ENCODE data around the gene ARHGEF11.

Gene ARHGEF11

GRCh38 chr1:157045250-157046218 is at the start of gene ARHGEF11:
ARHGEF11 (minus strand) TSS chr1:157045742; CDS start chr1:157044330, 1,412 bp downstream.
- Mint-ChIP-seq H3K36me3 (ENCODE audit: low read depth) (peaks cover 2% of the 10 kb centered on the region), H3K27me3 (peaks cover 84% of the 10 kb centered on the region), H3K4me1 (ENCODE audit: low read depth) (peaks cover 11% of the 10 kb centered on the region), H3K27ac (peak within 1 kb of the TSS; percentile 51), H3K4me3 (peak within 1 kb of the TSS; percentile 84), H3K9me3 (no peaks in the 10 kb centered on the region)
- DNase-seq, result peak; percentile 54

- H3K9me3 Mint-ChIP-seq, result no peaks in the 10 kb centered on the region
- H3K27me3 Mint-ChIP-seq, result no peaks in the 10 kb centered on the region
- H3K36me3 Mint-ChIP-seq (ENCODE audit: low read depth), result no peaks in the 10 kb centered on the region
- no peak overlapping the region for H3K4me3 Mint-ChIP-seq
- H3K27ac Mint-ChIP-seq, result no peak overlapping the region
- H3K4me1 Mint-ChIP-seq (ENCODE audit: low read depth), result peaks cover 2% of the 10 kb centered on the region
- DNase-seq, result no peak
These were observed 49.5 kb upstream of the ARHGEF11 start for GRCh38 chr1:157095091-157095490.

- Mint-ChIP-seq H3K4me1 (ENCODE audit: low read depth) (no peaks in the 10 kb centered on the region), H3K27me3 (no peaks in the 10 kb centered on the region), H3K36me3 (ENCODE audit: low read depth) (no peaks in the 10 kb centered on the region), H3K4me3 (no peak overlapping the region), H3K27ac (no peak overlapping the region), H3K9me3 (no peaks in the 10 kb centered on the region)
- DNase-seq, result no peak
These were observed 47.3 kb upstream of the ARHGEF11 start for GRCh38 chr1:157092831-157093230.

- Mint-ChIP-seq H3K27me3 (no peaks in the 10 kb centered on the region), H3K27ac (no peak overlapping the region), H3K9me3 (no peaks in the 10 kb centered on the region), H3K4me3 (no peak overlapping the region), H3K36me3 (ENCODE audit: low read depth) (no peaks in the 10 kb centered on the region), H3K4me1 (ENCODE audit: low read depth) (no peaks in the 10 kb centered on the region)
- DNase-seq, result no peak
These were observed 46.2 kb upstream of the ARHGEF11 start for GRCh38 chr1:157091668-157092273.

GRCh38 chr1:157091186-157091585 is 45.6 kb upstream of the ARHGEF11 start:
- H3K4me3 Mint-ChIP-seq, result no peak overlapping the region
- H3K36me3 Mint-ChIP-seq (ENCODE audit: low read depth), result no peaks in the 10 kb centered on the region
- DNase-seq, result no peak
- H3K4me1 Mint-ChIP-seq (ENCODE audit: low read depth), result no peaks in the 10 kb centered on the region
- H3K9me3 Mint-ChIP-seq, result no peaks in the 10 kb centered on the region
- no peaks in the 10 kb centered on the region for H3K27me3 Mint-ChIP-seq
- H3K27ac Mint-ChIP-seq, result no peak overlapping the region

GRCh38 chr1:157090771-157091170 is 45.2 kb upstream of the ARHGEF11 start:
- Mint-ChIP-seq H3K27ac (no peak overlapping the region), H3K9me3 (no peaks in the 10 kb centered on the region), H3K4me1 (ENCODE audit: low read depth) (no peaks in the 10 kb centered on the region), H3K27me3 (no peaks in the 10 kb centered on the region), H3K36me3 (ENCODE audit: low read depth) (no peaks in the 10 kb centered on the region), H3K4me3 (no peak overlapping the region)
- DNase-seq, result no peak

GRCh38 chr1:157090196-157090647 is 44.7 kb upstream of the ARHGEF11 start:
- Mint-ChIP-seq H3K4me3 (no peak overlapping the region), H3K4me1 (ENCODE audit: low read depth) (no peaks in the 10 kb centered on the region), H3K27ac (no peak overlapping the region), H3K36me3 (ENCODE audit: low read depth) (no peaks in the 10 kb centered on the region), H3K27me3 (no peaks in the 10 kb centered on the region), H3K9me3 (no peaks in the 10 kb centered on the region)
- peak; percentile 91 for DNase-seq

- Mint-ChIP-seq H3K27me3 (no peaks in the 10 kb centered on the region), H3K4me3 (no peak overlapping the region), H3K4me1 (ENCODE audit: low read depth) (no peaks in the 10 kb centered on the region), H3K36me3 (ENCODE audit: low read depth) (no peaks in the 10 kb centered on the region), H3K27ac (no peak overlapping the region), H3K9me3 (no peaks in the 10 kb centered on the region)
- no peak for DNase-seq
These were observed 44.2 kb upstream of the ARHGEF11 start for GRCh38 chr1:157089789-157090188.

- H3K4me1 Mint-ChIP-seq (ENCODE audit: low read depth), result no peaks in the 10 kb centered on the region
- DNase-seq, result no peak
- no peaks in the 10 kb centered on the region for H3K27me3 Mint-ChIP-seq
- no peaks in the 10 kb centered on the region for H3K36me3 Mint-ChIP-seq (ENCODE audit: low read depth)
- H3K4me3 Mint-ChIP-seq, result no peak overlapping the region
- H3K27ac Mint-ChIP-seq, result no peak overlapping the region
- no peaks in the 10 kb centered on the region for H3K9me3 Mint-ChIP-seq
These were observed 43.1 kb upstream of the ARHGEF11 start for GRCh38 chr1:157088607-157089006.

GRCh38 chr1:157087030-157087429 is 41.5 kb upstream of the ARHGEF11 start:
- Mint-ChIP-seq H3K9me3 (no peaks in the 10 kb centered on the region), H3K36me3 (ENCODE audit: low read depth) (no peaks in the 10 kb centered on the region), H3K4me1 (ENCODE audit: low read depth) (no peaks in the 10 kb centered on the region), H3K27me3 (no peaks in the 10 kb centered on the region), H3K27ac (no peak overlapping the region), H3K4me3 (no peak overlapping the region)
- no peak for DNase-seq

- no peak for DNase-seq
- Mint-ChIP-seq H3K27ac (no peak overlapping the region), H3K36me3 (ENCODE audit: low read depth) (no peaks in the 10 kb centered on the region), H3K9me3 (no peaks in the 10 kb centered on the region), H3K4me3 (no peak overlapping the region), H3K4me1 (ENCODE audit: low read depth) (no peaks in the 10 kb centered on the region), H3K27me3 (no peaks in the 10 kb centered on the region)
These were observed 40.8 kb upstream of the ARHGEF11 start for GRCh38 chr1:157086299-157086698.

- Mint-ChIP-seq H3K36me3 (ENCODE audit: low read depth) (no peaks in the 10 kb centered on the region), H3K27me3 (no peaks in the 10 kb centered on the region), H3K27ac (no peak overlapping the region), H3K4me1 (ENCODE audit: low read depth) (no peaks in the 10 kb centered on the region), H3K4me3 (no peak overlapping the region), H3K9me3 (no peaks in the 10 kb centered on the region)
- DNase-seq, result no peak
These were observed 39.9 kb upstream of the ARHGEF11 start for GRCh38 chr1:157085421-157085820.

GRCh38 chr1:157084720-157085119 is 39.2 kb upstream of the ARHGEF11 start:
- H3K9me3 Mint-ChIP-seq, result no peaks in the 10 kb centered on the region
- H3K36me3 Mint-ChIP-seq (ENCODE audit: low read depth), result no peaks in the 10 kb centered on the region
- no peaks in the 10 kb centered on the region for H3K27me3 Mint-ChIP-seq
- H3K4me3 Mint-ChIP-seq, result no peak overlapping the region
- no peak overlapping the region for H3K27ac Mint-ChIP-seq
- H3K4me1 Mint-ChIP-seq (ENCODE audit: low read depth), result no peaks in the 10 kb centered on the region
- DNase-seq, result no peak

GRCh38 chr1:157081707-157082106 is 36.2 kb upstream of the ARHGEF11 start:
- H3K36me3 Mint-ChIP-seq (ENCODE audit: low read depth), result no peaks in the 10 kb centered on the region
- peaks cover 7% of the 10 kb centered on the region for H3K27me3 Mint-ChIP-seq
- no peaks in the 10 kb centered on the region for H3K4me1 Mint-ChIP-seq (ENCODE audit: low read depth)
- no peak overlapping the region for H3K4me3 Mint-ChIP-seq
- no peak for DNase-seq
- H3K27ac Mint-ChIP-seq, result no peak overlapping the region
- H3K9me3 Mint-ChIP-seq, result no peaks in the 10 kb centered on the region

GRCh38 chr1:157080714-157081113 is 35.2 kb upstream of the ARHGEF11 start:
- Mint-ChIP-seq H3K4me1 (ENCODE audit: low read depth) (no peaks in the 10 kb centered on the region), H3K36me3 (ENCODE audit: low read depth) (no peaks in the 10 kb centered on the region), H3K27ac (no peak overlapping the region), H3K27me3 (peaks cover 14% of the 10 kb centered on the region), H3K9me3 (no peaks in the 10 kb centered on the region), H3K4me3 (no peak overlapping the region)
- no peak for DNase-seq

Data from activated T-cell treated with anti-CD3 and anti-CD28 coated beads, Interleukin-2, amount 50 U/mL, for 24 hours (primary cell).